Spleen (tissue), 7 donors: ENCODE results near the gene ABCG2.

ENCODE experiments used
- CTCF ChIP-seq, 11 experiments: fragments of 200-600 bp in 7 of 11; fragments of 450-650 bp in 4 of 11; sonication (generic) in 4 of 11; IDR thresholded peaks in 8 of 11; conservative IDR thresholded peaks in 3 of 11; 1 replicate in 7 of 11; 2 replicates in 4 of 11; pipeline versions ENCODE4 v1.4.0 to v1.8.0; 2016 to 2021; ENCODE audit warnings: antibody characterized with exemption in 11 of 11, inconsistent platforms in 4 of 11, mild to moderate bottlenecking in 1 of 11
- POLR2A ChIP-seq, 3 donors: fragments of 450-650 bp; IDR thresholded peaks; one replicate each; pipeline ENCODE4 v1.5.1; 2017; ENCODE audit warnings: antibody characterized with exemption in 3 of 3, mild to moderate bottlenecking in 1 of 3
- donor health status: DM: no; HTN: no; CAD: no; lungs with moderate emphysema.
- donor health status: DM: no; HTN: no; CAD: no.
- donor health status: DM: no; HTN: no; CAD: no.

- no peak for TF ChIP-seq POLR2A (IDR thresholded peaks at IDR 0.05)
- TF ChIP-seq CTCF (IDR thresholded peaks at IDR 0.05 in 8 of 11, conservative IDR thresholded peaks at IDR 0.05 in 3 of 11) = no peak
Observed at GRCh38 chr4:88041626-88042025, 116.8 kb downstream of the ABCG2 start.
